Large intestine (tissue), 1 donor: ENCODE data around the gene MINK1. TPM values are rescaled to one million over a fixed set of nuclear protein-coding genes. Genes with fewer than 3 reads are reported as not detected.

Experiments used
- polyA plus RNA-seq: library from polyadenylated mRNA; unstranded; fragments of 120-200 nt; gene quantifications from one replicate; pipeline ENCODE4 v1.2.1, GENCODE V29; 2013

Gene MINK1
- polyA plus RNA-seq, 1 donor = 103 TPM

Other genes with a start within 250 kb of the MINK1 start
- 10.1 TPM for gene SMTNL2, start 248.8 kb upstream of the MINK1 start, polyA plus RNA-seq
- gene ALOX15, start 191.7 kb upstream of the MINK1 start, polyA plus RNA-seq = 2.2 TPM
- gene PELP1, start 129.2 kb upstream of the MINK1 start, polyA plus RNA-seq = 50.9 TPM
- 96.7 TPM for gene ARRB2, start 122.7 kb upstream of the MINK1 start, polyA plus RNA-seq
- gene MED11, start 101.9 kb upstream of the MINK1 start, polyA plus RNA-seq = 33.0 TPM
- gene ZMYND15, start 93.5 kb upstream of the MINK1 start, polyA plus RNA-seq = 5.1 TPM
- gene CXCL16, start 93.4 kb upstream of the MINK1 start, polyA plus RNA-seq = 62.1 TPM
- 44.0 TPM for gene TM4SF5, start 61.5 kb upstream of the MINK1 start, polyA plus RNA-seq
- 2.1 TPM for gene VMO1, start 47.0 kb upstream of the MINK1 start, polyA plus RNA-seq
- gene GLTPD2, start 44.4 kb upstream of the MINK1 start, polyA plus RNA-seq = 34.4 TPM
- gene PSMB6, start 37.2 kb upstream of the MINK1 start, polyA plus RNA-seq = 97.1 TPM
- gene PLD2, start 26.2 kb upstream of the MINK1 start, polyA plus RNA-seq = 21.8 TPM
- gene C17orf107, start 66.2 kb downstream of the MINK1 start, polyA plus RNA-seq = 2.1 TPM
- gene CHRNE, start 69.8 kb downstream of the MINK1 start, polyA plus RNA-seq = 0.37 TPM
- gene GP1BA, start 98.9 kb downstream of the MINK1 start, polyA plus RNA-seq = 1.5 TPM
- 47.1 TPM for gene SLC25A11, start 106.7 kb downstream of the MINK1 start, polyA plus RNA-seq
- 117 TPM for gene RNF167, start 106.9 kb downstream of the MINK1 start, polyA plus RNA-seq
- gene PFN1, start 115.2 kb downstream of the MINK1 start, polyA plus RNA-seq = 557 TPM
- gene ENO3, start 117.8 kb downstream of the MINK1 start, polyA plus RNA-seq = 31.4 TPM
- 82.0 TPM for gene SPAG7, start 134.5 kb downstream of the MINK1 start, polyA plus RNA-seq
- 35.6 TPM for gene CAMTA2, start 154.3 kb downstream of the MINK1 start, polyA plus RNA-seq
- gene INCA1, start 164.2 kb downstream of the MINK1 start, polyA plus RNA-seq = 4.6 TPM
- gene KIF1C, start 164.6 kb downstream of the MINK1 start, polyA plus RNA-seq = 69.2 TPM
- 3.2 TPM for gene SLC52A1, start 202.1 kb downstream of the MINK1 start, polyA plus RNA-seq
- gene ZFP3, start 245.1 kb downstream of the MINK1 start, polyA plus RNA-seq = 9.9 TPM